GM18517 (cell line): ENCODE results near the gene KIF9.
"Not testable (repeated sequence)": the region's sequence is repeated elsewhere in the genome, so short reads cannot be mapped to it uniquely, and the experiment has no call there.

Experiments
- ATAC-seq: cut with Tn5 transposase; IDR thresholded peaks from one replicate; pipeline ENCODE4 v1.9.1; 2021; ENCODE audit warnings: mild to moderate bottlenecking, moderate library complexity; ENCODE audit not compliant: unreplicated experiment

KIF9 gene

DNA sequence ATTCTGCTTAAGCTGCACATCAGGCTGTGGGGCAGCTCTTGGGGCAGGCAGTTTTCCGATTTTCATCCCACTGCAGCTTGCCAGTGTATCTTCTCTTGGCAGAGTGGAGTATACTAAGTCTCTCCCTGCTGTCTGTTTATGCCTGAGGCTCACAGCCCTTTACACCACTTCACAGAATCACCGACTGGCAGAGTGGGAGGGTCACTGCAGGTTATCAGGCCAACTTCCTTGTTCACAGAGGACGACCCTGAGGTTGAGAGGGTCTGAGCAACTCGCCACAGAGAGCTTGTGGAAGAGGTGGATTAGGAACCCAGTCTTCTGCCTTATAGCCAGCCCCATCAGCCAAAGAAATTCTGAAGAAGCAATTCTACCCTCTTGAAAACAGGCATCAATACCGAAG lies 30.9 kb downstream of the KIF9 start:
- no peak for ATAC-seq

- not testable (repeated sequence) for ATAC-seq
Measured at GRCh38 chr3:47251085-47251484, 31.5 kb downstream of the KIF9 start.

DNA sequence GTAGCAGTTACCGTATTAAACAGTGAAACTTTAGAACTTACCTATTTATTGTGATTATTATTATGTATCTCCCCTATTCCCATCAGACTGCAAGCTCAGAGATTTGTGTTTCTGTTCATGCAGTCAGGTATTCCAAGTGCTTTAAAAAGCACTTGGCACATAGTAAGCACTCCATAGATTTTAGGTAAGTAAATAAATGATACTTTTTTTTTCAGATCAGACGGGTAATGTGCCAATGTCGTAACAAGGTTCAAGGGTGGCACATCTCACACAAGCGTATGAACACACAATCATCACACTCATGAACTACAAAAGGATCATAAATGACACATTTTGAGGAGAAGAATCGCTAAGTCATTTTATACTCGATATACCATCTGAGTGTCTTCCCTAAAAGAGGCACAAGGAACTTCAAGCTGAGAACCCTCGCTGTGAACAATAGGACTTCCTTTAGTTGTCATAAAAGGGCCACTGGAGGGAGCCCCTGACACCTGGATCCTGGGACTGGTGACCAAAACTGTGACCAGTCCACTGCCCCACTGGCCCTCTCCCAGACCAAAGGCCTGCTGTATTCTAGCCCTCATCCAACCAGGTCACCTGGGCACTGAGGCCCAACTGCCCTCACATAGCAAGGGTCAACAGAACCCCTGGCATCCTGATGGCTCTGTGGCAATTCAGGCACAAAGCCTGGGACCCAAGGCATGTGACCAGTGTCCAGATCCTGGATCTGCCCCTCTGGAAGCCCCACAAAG lies 32.1 kb downstream of the KIF9 start:
- ATAC-seq, result no peak

- ATAC-seq, result no peak
Measured at GRCh38 chr3:47247131-47248064, 35.2 kb downstream of the KIF9 start.

GRCh38 chr3:47245271-47245670 lies 37.3 kb downstream of the KIF9 start:
- ATAC-seq, result no peak

GRCh38 chr3:47244531-47245100 lies 38.0 kb downstream of the KIF9 start:
- no peak for ATAC-seq

- no peak for ATAC-seq
Measured at GRCh38 chr3:47243419-47244147, 39.0 kb downstream of the KIF9 start.

DNA sequence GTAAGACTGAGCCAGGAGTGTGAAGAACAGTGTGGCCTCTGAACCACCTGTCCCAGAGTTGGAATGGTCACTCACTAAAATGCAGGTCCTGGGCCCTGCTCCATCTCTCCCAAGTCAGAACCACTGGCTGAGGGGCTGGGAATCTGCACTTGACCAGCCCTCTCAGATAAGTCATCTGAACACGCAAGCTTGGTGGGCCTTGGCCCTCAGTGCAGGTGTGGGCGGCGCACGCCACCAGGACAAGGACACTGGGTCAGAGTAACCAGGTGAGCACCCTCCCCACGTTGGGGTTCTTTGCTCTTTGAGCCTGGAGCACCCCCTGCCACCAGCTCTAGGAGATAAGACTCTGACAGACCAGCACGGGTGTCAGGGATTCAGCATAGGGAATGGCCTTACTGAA lies 42.7 kb downstream of the KIF9 start:
- ATAC-seq, result no peak

DNA sequence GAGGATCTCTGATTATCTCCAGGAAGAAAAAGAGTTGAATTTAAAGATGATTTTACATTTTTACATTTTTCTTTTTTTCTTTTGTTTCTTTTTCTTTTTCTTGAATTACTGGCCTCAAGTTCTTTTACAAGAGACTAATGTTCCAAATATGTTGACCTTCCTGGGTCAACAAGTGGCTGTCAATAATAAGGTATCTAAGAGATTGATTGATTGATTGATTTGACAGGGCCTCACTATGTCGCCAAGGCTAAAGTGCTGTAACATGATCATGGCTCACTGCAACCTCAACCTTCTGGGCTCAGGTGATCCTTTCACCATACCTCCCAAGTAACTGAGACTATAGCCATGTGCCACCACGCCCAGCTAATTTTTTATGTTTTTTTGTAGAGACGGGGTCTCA lies 44.6 kb downstream of the KIF9 start:
- no peak for ATAC-seq

- no peak for ATAC-seq
Measured at GRCh38 chr3:47228088-47228487, 54.5 kb downstream of the KIF9 start.

DNA sequence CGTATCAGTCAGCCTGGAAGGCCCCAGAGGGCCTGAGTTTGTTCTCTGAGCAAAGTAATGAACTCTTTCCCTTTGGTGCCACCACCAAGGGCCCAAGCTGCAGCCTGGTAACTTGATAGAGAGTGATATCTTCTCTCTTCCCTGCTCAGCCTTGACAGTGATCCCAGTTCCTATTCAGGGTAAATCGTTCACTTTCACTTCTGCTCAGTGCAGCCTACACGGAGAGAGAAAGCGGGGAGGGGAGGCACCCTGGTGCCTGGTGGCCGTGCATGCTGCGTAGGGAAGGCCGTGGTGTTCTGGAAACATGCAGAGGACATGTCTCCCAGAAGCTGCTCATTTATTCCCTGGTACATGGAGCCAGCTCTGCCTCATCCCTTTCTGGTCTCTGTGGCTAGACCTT lies 54.9 kb downstream of the KIF9 start:
- no peak for ATAC-seq

DNA sequence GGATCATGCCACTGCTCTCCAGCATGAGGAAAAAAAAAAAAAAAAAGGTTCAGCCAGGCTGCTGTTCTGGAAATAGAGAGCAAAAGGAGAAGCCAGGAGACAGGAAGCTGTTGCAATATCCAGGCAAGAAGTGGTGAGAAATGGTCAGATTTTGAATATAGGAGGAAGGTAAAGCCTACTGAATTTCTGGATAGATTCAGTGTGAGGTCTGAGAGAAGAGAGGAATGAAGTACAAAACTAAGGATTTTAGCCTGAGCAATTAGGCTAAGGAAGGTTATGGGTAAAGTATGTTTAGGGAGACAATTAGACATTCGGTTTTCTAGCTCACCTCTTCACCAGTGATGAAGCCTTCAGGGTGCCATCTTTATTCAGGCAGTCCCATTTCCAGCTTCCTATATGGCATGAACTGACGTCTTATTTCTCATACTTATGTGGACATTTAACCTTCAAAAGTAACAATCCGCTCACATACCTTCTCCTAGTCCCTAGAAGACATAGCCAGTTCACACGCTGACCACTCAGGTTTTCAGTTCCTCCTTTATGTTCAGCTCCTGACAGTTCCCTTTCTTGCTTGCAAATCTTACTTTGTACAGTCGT lies 57.2 kb downstream of the KIF9 start:
- no peak for ATAC-seq

DNA sequence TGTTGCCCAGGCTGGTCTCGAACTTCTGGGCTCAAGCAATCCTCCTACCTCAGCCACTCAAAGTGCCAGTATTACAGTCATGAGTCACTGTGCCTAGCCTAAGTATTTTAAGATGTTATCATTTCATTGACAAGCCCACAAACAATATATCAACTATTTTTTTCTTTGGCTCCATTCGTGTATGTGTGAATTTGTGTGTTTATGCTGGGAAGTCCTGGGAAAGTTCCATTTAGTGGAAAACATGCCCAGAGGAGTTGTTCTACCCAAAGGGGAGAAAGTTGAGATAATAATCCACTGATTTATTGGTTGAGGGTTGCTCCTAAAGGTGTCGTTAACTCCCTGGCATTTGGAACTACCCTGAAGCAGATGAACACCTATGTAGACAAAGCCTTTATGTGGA lies 58.8 kb downstream of the KIF9 start:
- no peak for ATAC-seq

GRCh38 chr3:47221798-47222197 lies 60.8 kb downstream of the KIF9 start:
- ATAC-seq, result no peak

GRCh38 chr3:47210863-47211405 lies 71.7 kb downstream of the KIF9 start:
- ATAC-seq, result no peak

DNA sequence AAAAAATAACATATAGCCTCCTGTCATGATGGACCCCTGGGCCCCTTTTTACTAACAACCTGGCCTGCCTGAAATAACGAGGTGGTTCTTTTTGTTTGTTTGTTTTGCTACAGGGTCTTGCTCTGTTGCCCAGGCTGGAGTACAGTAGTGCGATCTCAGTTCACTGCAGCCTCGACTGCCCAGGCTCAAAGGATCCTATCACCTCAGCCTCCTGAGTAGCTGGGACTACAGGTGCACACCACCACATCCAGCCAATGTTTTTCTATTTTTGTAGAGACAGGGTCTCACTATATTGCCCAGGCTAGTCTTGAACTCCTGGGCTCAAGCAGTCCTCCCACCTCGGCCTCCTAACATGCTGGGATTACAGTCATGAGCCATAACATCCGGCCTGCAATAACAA lies 76.6 kb downstream of the KIF9 start:
- ATAC-seq, result not testable (repeated sequence)

GRCh38 chr3:47204875-47205274 lies 77.7 kb downstream of the KIF9 start:
- no peak for ATAC-seq

DNA sequence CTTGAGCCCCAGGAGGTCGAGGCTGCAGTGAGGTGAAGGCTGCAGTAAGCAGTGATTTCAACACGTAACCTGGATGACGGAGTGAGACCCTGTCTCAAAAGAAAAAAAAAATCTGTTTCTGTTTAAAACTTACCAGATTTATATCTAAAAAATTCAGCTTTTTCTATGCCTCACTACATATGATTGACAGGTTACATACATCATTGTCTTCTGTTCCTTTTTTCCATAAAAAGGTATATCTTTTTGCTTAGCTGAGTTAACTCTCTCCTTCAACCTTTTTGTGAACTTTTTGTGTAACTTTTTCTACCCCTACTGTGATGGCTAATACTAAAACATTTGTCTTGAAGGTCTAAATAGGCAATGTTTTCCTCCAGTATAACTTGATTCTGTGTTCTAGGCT lies 80.1 kb downstream of the KIF9 start:
- ATAC-seq, result no peak

DNA sequence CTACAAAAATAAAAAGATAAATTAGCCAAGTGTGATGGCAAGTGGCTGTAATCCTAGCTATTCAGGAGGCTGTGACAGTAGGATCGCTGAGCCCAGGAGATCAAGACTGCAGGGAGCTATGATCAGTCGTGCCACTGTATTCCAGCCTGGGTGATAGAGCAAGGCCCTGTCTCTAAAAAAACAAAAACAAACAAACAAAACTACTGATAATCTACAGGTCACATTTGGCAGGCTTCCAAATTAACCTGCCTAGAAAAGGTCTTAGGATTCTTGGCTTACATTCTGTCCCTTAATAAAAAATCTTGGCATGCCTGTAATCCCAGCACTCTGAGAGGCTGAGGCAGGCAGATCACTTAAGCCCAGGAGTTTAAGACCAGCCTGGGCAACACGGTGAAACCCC lies 85.3 kb downstream of the KIF9 start:
- ATAC-seq, result no peak

DNA sequence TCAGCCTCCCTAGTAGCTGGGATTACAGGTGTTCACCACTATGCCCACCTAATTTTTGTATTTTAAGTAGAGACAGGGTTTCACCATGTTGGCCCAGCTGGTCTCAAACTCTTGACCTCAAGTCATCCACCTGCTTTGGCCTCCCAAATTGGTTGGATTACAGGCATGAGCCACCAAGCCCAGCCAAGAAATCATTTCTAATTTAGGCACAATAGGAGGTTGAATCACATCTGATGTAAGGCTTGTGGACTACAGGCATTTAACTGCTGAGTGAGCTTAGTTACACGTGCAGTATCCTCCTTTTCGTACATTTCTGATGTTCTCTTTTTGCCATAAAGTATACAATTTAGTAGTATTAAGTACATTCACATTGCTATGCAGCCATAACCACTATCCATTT lies 87.6 kb downstream of the KIF9 start:
- ATAC-seq, result no peak
